ENCODE measurements around the gene POLE.
A peak's percentile ranks its signal among the peaks of the same experiment; 100 is the strongest.

POLE gene

GRCh38 chr12:132624910-132625630, 62.1 kb downstream of the POLE start:
- DNase-seq: no peak

DNA sequence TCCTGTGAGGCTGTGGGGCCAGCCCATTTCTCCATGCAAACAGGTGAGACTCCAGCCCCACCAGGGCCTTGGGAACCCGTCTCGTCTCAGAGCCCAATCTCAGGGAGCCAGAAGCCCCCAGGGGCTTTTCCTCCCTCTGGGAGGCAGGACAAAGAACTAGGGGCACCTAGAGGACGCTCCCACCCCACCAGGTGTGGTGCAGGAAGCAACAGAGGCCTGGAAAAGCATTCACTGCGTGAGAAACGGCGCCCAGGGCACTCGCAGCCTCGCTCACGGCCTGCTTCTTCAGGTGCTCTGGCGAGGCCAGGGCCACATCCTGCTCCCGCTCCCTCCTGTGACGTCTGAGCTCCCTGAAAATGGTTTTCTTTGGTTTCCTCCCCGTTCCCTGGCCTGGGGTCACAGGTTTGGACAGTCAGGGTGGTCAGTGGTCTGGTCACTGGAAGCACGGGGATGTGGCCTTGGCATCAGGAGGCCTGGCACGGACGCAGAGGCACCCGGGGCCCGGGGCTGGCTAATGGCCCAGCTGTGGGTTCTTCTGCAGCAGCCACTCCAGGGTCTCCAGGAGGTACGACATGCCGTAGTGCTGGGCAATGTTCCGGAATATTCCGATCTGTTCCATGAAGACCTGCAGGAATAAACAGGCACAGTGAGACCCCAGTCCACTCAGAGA, 62.8 kb downstream of the POLE start:
- no peak for DNase-seq

GRCh38 chr12:132623072-132623869, 63.9 kb downstream of the POLE start:
- no peak for DNase-seq

- DNase-seq: peak; percentile 47
These were observed 64.6 kb downstream of the POLE start for GRCh38 chr12:132622437-132623071.

GRCh38 chr12:132621657-132622435, 65.3 kb downstream of the POLE start:
- DNase-seq: no peak

DNA sequence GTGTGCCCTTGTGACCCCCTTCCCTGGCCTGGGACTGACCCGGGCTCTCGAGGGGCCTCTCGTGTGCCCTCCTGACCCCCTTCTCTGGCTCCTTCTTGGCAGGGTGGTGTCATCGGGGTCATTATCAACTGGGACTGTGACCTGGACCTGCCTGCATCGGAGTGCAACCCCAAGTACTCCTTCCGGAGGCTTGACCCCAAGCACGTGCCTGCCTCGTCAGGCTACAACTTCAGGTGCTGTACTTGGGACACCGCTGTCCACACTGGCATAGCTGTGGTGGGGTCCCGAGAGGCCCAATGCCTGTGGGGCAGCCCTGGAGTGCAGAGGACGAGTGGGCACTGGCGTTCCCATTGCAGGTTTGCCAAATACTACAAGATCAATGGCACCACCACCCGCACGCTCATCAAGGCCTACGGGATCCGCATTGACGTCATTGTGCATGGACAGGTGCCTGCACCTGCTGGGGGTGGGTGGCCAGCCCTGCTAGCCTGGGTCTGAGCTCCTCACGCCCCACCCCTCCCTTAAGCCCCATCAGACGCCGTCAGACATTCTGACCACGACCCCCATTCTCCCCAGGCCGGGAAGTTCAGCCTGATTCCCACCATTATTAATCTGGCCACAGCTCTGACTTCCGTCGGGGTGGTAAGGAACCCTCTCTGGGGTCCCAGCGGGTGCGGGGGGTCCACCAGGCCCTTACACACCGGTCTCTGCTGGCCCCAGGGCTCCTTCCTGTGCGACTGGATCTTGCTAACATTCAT, 66.1 kb downstream of the POLE start:
- DNase-seq: peak; percentile 41

GRCh38 chr12:132620113-132620898, 66.8 kb downstream of the POLE start:
- DNase-seq: peak; percentile 45

DNA sequence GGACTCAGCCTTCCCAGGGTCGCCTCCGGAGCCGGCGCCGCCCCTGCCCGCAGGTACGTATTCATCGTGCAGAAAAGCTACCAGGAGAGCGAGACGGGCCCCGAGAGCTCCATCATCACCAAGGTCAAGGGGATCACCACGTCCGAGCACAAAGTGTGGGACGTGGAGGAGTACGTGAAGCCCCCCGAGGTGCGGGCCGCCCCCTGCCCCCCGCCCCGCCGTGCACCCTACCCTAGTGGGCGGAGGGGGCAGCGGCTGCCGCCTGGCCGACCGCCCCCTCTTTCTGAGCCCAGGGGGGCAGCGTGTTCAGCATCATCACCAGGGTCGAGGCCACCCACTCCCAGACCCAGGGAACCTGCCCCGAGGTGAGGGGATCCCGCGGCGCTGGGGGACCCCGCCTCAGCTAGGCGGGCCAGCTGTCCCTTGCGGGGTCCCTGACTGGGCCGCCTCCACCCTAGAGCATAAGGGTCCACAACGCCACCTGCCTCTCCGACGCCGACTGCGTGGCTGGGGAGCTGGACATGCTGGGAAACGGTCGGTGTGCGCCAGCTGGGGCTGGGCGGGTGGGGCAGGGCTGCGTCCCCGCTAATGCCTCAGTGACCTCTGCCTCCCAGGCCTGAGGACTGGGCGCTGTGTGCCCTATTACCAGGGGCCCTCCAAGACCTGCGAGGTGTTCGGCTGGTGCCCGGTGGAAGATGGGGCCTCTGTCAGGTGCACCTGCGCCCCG, 67.6 kb downstream of the POLE start:
- DNase-seq: peak; percentile 43

GRCh38 chr12:132619071-132619385, 68.1 kb downstream of the POLE start:
- no peak for DNase-seq

DNA sequence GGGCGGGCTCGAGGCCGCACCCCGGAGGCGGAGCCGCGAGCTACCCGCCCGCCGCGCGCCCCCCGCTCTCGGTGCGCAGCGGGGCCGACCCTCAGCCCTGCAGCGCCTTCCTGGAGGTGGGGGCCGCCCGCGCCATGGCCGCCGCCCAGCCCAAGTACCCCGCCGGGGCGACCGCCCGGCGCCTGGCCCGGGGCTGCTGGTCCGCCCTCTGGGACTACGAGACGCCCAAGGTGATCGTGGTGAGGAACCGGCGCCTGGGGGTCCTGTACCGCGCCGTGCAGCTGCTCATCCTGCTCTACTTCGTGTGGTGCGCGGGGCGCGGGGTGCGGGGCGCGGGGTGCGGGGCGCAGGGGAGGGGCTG, 68.5 kb downstream of the POLE start, which contains the start of gene P2RX2:
Gene P2RX2, plus strand, starts transcription at position 94 of the 361 bp plus-strand sequence. Its CDS starts 41 bp downstream, at position 135.
- peak; percentile 63 for DNase-seq

DNA sequence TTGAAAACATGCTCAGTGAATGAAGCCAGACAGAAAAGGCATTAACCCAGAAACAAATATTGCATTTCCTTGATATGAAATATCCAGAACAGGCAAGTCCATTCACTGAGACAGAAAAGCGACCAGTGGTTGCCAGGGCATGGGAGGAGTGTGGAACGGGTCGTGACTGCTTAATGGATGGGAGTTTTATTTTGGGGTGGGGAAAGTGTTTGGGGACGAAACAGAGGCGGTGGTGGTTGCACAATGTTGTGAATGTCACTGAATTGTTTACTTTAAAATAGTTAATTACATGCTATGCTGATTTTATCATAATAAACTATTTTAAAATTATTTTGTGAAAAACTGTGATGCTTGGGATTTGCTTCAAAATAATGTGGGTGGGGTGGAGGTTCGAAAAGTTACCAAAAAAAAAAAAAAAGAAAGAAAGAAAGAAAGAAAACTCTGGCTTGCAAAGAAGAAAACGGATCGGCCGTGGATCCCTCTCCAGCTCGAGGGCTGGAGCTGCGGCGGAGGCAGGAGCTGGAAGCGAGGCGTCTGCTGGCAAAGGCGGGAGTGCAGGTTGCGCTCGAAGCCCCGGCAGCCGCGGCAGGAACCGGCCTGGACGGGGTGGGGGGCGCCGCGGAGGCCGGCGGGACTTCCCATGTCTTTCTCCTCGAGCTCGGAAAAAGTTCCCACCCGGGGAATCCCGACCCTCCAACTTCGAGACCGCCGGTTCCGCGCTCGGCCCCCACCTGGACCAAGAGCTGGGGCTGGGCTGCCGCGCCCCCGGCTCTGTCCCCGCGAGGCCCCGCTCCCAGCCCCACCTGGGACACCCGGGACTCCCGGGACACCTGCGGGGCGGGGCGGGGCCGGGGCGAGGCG, 69.1 kb downstream of the POLE start:
- peak; percentile 63 for DNase-seq

DNA sequence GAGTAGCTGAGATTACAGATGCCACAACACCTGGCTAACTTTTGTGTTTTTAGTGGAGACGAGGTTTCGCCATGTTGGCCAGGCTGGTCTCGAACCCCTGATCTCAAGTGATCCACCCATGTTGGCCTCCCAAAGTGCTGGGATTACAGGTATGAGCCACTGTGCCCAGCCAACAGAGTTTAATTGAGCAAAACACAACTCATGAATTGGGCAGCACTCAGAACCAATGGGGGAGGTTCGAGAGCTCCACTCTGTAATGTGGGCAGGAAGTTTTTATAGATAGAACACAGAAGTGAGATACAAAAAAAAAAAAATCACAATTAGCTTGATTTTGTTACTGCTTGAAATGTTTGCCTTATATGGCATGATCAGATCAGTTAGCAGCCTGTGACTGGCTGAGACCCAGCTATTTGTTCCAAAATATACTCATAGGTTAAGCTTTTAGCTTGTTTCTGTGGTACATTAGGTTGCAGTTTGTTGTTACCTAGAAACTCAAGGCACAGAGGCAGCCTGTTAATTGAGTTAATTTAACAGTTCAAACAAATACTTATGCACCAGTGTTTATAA, 69.9 kb downstream of the POLE start:
- no peak for DNase-seq

GRCh38 chr12:132615579-132616038, 71.5 kb downstream of the POLE start:
- no peak for DNase-seq

GRCh38 chr12:132614861-132615578, 72.1 kb downstream of the POLE start:
- DNase-seq: peak; percentile 83

DNA sequence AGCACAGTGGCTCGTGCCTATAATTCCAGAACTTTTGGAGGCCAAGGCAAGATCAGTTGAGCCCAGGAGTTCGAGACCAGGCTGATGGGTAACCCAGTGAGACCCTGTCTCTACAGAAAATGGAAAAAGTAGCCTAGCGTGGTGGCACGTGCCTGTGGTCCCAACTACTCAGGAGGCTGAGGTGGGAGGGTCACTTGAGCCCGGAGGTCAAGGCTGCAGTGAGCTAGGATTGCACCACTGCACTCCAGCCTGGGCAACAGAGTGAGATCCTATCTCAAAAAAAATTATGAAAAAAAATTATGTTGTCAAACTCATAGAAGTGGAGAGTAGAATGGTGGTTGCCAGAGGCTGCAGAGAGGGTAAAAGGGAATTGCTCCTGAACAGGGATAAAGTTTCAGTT, 73.1 kb downstream of the POLE start:
- no peak for DNase-seq

- no peak for DNase-seq
These were observed 75.5 kb downstream of the POLE start for GRCh38 chr12:132611620-132612019.

DNA sequence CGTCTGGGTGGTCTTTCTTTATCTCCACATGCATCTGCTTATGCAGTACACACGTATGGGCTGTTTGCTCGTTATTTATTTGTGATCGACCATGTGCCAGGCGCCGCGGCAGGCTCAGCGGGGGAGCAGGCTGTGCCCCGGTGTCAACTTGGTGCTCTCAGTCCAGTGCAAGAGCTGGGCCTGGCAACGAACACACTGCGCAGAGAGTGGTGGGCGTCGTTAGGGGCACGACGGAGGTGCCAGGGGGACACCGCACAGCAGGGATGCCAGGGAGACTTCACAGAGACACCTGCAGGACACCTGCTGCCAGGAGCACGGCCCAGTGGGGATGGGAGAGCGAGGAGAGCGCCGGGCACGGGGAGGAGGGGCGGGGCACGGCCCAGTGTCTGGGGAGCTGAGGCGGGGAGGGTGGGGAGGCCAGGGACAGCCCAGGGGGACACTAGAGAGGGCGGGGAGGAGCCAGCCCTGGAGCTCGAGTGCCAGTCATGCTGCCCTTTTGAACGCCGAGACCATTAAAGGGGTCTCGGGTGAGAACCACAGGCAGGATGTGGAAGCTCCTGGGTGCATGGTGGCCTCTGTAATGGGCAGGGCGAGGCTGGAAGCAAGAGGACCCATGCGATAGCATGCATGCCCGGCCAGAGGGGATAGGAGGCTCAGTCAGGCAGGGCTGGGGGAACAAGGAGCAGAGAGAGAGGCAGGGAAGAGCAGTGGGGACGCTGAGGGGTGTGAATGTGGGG, 76.1 kb downstream of the POLE start:
- no peak for DNase-seq

Data from NCI-H69 (cell line).